HG02938 (cell line): ENCODE measurements around the gene EFCAB5.
A peak's percentile ranks its signal among the peaks of the same experiment; 100 is the strongest.
"Not testable (repeated sequence)": the region's sequence is repeated elsewhere in the genome, so short reads cannot be mapped to it uniquely, and the experiment has no call there.

ENCODE experiments used
- ATAC-seq: cut with Tn5 transposase; IDR thresholded peaks from one replicate; pipeline ENCODE4 v1.9.1; 2021; ENCODE audit warnings: mild to moderate bottlenecking, moderate library complexity; ENCODE audit not compliant: unreplicated experiment

The EFCAB5 gene

DNA sequence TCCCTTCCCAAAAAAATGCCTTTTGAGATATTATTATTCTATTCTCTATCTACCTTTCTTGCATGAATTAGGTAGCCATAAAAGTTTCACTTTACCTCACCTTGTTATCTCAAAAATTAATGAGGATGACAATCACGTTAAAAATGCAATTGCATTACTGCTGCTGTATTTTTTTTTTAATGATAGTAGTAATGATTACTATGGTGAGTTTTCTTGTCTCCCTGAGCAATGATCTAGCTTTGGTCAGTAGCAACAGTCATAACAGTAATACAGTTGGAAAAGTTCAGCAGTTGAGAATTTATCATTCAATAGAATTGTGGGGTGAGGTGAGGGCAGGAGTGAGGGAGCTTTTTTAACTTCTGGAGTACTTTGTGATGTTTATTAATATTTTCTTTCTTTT, at the start of gene EFCAB5:
TSS of gene EFCAB5 (plus strand) at position 301 of the 400 bp plus-strand sequence. CDS start 163 bp downstream, outside the sequence.
- no peak for ATAC-seq

GRCh38 chr17:29892201-29892600, 49.2 kb upstream of the EFCAB5 start:
- no peak for ATAC-seq

DNA sequence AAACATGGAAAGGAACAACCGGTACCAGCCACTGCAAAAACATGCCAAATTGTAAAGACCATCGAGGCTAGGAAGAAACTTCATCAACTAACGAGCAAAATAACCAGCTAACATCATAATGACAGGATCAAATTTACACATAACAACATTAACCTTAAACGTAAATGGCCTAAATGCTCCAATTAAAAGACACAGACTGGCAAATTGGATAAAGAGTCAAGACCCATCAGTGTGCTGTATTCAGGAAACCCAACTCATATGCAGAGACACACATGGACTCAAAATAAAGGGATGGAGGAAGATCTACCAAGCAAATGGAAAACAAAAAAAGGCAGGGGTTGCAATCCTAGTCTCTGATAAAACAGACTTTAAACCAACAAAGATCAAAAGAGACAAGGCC, 44.3 kb upstream of the EFCAB5 start:
- ATAC-seq = not testable (repeated sequence)

DNA sequence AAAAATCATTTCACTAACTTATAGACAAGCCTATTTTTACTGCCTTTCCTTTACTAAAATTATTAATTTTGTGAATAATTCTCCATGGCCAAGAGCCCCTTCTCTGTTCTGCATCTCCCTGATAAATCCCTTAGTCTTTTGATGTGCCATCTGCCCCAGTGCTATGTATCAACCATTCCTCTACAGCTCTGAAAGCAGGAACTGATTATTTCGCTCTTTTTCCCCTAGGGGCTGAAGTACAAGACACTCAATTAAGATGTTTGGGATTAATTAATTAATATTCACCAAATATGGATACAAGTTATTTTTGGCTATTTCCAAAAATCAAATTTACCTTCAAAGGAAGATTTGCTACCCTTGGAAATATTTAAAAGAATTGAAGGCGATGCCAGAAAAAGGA, 38.0 kb upstream of the EFCAB5 start:
- no peak for ATAC-seq

DNA sequence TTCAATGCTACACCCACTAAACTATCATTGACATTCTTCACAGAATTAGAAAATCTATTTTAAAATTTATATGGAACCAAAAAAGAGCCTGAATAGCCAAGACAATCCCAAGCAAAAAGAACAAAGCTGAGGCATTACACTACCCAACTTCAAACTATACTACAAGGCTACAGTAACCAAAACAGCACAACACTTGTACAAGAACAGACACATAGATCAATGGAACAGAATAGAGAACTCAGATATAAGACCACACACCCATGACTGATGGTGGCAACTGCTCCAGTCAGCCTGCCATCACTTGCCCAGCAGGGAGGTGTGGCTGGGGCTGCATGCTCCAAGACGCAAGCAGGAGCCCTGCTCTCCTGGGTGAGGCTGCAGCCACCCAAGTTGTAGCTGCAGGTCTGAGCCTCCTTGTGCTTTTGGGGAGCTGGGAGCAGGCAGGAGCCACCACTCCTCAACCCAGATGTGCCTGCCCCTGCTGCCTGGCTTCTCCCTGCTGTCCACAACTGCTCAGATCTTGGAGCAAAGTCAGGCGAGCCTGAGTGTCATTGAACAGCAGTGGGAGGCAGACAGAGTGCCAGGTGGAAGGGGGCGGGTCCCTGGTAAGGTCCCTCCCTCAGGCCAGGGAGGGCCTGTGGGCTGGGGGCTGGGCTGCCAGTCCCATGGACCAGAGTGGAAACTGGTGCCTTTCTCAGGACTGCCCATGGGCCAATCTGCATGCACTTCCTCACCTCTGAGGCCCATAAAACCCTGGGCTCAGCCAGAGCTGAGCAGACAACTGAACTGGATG, 36.2 kb upstream of the EFCAB5 start:
- no peak for ATAC-seq

DNA sequence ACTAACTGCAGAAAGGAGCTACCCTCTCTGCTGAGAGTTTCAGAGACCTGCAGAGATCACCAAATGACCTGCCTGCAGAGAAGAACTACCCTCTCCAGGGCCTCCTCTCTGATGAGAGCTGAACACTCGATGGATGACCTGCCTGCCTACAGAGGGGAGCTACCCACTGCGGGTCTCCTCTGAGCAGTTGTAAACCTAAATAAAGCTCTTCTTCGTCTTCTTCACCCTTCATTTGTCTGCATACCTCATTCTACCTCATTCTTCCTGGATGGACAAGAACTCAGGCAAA, 35.6 kb upstream of the EFCAB5 start:
- ATAC-seq = no peak

DNA sequence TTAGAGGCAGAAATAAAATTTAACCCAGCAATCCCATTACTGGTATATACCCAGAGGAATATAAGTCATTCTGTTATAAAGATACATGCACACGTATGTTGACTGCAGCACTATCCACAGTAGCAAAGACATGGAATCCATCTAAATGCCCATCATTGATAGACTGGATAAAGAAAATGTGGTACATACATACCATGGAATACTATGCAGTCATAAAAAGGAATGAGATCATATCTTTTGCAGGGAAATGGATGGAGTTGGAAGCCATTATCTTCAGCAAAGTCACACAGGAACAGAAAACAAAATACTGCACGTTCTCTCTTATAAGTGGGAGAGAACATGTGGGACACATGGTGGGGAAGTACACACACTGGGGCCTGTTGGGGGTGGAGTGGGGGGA, 34.5 kb upstream of the EFCAB5 start:
- no peak for ATAC-seq

DNA sequence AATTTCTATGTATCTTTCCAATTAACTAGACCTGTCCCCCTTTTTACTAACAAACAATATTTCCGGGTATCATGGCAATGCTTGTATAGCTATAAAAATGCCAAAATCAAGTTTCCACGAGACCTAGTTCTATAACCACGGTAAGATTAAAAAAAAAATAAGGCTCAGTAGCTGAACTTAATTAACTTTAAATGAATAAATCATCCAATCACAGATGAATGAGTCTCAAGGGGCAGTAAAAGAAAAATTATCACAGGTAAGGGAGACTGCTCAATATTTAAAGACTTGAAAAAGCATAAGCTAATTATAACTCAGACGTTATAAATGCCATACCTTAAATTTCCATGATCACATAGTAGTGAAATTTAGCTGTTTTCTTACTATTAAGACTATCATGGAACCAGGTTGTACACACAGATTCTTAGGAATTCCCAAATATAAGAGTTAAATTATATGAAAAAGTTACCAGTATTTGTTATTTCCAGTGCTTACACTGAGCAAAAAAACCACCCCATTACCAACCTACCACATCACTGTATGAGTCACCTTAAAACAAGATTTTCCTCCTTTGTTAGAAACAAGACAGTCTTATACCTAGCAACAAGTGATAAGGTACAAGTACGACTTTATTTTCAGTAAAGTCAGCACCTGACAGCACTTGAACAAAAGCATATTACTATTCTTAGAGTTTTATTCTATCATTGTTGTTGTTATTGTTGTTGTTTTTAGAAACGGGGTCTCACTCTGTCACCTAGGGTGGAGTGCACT, 32.0 kb upstream of the EFCAB5 start:
- ATAC-seq = no peak

DNA sequence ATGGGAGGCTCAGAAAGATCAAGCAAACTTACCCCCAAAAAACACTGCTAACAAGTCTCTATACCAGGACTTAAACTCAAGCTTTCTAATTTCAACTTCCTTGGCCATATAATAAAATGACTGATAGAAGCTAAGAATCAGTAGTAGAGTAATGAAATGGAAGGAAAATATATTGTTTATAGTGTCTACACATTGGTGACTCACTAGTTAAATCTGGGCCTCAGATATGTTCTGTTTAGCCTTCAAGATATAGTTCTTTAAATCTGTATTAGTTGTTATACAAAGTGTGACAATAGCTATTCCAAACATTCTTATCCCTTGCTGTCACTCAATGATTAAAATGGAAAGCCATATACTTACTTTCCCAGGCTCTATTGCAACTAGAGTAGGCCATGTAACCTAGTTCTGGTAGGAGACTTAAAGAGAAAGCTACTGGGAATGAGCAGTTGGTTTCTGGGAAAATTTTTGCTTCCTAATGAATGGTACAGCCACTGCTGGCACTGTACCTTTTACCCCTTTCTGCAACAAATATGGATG, 29.7 kb upstream of the EFCAB5 start:
- ATAC-seq = no peak

DNA sequence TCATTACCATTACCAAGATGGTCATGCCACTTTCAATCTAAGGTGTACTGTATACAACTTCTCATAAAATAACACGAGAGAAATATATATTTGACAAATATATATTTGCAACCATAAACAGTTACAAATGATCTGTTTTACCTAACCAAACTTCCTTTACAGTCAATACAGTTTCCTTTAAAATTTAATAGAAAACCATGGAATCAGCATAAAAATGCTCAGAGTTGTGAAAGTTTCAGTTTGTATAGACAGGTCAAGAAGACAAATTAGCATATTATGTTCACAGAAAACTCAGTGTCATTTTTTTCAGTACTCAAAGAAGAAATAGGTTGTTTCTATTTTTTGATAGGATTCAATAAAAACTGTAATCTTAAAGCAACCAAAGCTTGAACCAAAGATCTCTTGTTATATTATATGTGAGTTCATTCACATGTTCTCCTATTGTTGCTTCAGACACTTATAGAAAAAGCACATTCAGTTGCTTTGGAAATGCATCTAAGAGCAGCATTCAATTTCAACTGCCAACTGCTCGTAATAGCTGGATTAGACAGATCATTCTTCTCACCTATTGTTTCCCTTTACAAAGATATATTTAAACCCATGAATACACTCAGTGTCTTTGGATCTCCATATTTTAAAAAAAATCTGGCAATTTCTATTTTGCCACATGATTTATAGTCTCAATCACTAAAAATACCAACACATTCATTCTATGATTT, 26.5 kb upstream of the EFCAB5 start:
- ATAC-seq = no peak

DNA sequence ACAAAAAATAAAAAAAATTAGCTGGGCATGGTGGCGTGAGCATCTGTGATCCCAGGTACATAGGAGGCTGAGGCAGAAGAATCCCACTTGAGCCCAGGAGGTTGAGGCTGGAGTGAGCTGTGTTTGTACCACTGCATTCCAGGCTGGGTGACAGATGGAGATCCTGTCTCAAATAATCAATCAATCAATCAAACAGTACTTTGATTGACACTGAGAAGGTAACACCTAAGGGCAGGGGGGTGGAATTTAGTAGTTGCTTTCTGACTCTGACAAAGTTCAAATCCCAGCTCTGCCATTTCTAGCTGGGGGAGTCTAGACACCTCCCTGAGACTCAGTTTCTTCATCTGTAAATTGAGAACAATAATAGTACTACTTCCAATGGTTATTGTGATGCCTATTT, 23.4 kb upstream of the EFCAB5 start:
- no peak for ATAC-seq

GRCh38 chr17:29918922-29919856, 22.2 kb upstream of the EFCAB5 start:
- no peak for ATAC-seq

GRCh38 chr17:29924786-29925185, 16.6 kb upstream of the EFCAB5 start:
- ATAC-seq = no peak

- no peak for ATAC-seq
Observed at GRCh38 chr17:29927546-29927945, 13.9 kb upstream of the EFCAB5 start.

GRCh38 chr17:29929006-29929532, 12.4 kb upstream of the EFCAB5 start:
- ATAC-seq = no peak

DNA sequence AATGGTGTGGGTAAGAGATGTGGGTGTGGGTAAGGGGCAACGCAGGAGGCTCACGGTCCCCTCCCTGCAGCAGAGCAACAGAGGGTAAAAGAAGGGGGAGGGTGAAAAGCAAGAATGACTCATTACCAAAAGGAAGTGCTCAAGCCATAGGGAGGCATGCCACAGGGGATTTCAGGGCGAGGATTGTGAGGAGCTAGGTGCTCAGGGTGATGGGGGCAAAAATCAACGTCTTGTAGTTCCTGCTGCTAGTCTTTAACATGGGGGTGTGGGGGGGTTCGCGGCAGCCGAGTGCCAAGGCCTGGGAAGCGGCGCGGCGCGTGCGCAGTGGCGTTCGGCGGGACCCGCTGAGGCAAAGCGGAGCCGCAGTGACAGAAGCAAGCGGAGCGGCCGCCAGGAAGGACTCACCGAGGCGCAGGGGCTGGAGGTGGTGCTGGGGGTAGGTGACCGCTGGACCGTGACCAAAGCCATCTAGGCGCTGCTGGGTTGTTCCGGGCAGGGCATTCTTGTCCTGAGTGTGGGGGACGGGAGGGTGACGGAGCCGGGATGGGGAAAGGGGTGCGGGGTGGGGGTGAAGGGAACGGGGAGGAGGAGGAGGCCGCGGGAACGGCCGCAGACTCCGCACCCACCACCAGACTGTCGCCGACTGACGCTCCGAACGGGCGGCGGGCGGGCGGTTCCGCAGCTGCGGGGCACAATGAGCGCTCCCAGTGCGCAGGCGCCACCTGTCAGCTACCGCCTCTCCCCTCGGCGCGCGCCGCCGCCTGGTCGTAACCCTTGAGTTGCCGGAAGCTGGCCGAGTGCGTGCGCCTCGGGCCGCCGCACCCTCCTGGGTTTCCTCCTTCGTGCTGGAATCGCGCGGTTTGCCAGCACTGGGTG, 11.7 kb upstream of the EFCAB5 start, which contains the start of gene SSH2:
TSS of gene SSH2 (minus strand) at position 696 of the 876 bp plus-strand sequence. CDS start at position 468, 228 bp downstream.
- peak; percentile 42 for ATAC-seq

GRCh38 chr17:29930409-29931010, 10.9 kb upstream of the EFCAB5 start:
- ATAC-seq = no peak

DNA sequence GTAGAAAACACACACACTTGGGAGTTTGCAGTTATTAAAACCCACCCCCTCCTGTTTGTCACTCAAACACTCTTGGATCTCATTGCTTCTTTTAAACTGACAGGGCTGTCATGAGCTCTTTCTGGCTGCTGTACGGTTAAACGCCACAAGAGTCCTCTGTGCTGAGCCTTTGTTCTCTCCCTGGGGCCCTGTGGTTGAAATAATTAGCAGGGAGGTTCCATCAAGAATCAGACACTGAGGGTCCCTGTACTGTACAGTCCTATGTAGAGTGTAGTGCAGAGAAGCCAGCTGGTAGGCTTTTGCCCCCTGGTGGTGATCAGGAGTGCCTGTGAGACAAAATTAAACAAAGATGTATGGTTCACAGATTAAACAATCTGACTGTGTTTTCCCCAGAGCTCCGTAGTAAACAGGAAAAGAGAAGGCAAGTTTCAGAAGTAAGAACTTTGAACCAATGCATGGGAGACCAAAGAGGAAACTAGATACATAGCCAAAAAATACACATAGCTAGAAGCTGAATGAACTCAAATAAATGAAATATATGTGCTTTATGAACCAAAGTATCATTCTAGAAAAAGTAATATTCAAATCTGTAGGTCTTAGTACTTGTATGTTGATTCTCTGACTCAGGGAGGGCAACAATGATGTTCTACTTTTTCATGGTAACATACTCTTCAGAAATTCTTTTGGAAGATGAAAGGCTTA, 10.1 kb upstream of the EFCAB5 start:
- peak; percentile 78 for ATAC-seq
